GM21737 (cell line): ENCODE measurements around the gene EIF3C.
"Not testable (repeated sequence)": the region's sequence is repeated elsewhere in the genome, so short reads cannot be mapped to it uniquely, and the experiment has no call there.

Source experiments
- ATAC-seq: cut with Tn5 transposase; IDR thresholded peaks from one replicate; pipeline ENCODE4 v1.9.1; 2021; ENCODE audit warnings: mild to moderate bottlenecking, moderate library complexity; ENCODE audit not compliant: unreplicated experiment

EIF3C gene

DNA sequence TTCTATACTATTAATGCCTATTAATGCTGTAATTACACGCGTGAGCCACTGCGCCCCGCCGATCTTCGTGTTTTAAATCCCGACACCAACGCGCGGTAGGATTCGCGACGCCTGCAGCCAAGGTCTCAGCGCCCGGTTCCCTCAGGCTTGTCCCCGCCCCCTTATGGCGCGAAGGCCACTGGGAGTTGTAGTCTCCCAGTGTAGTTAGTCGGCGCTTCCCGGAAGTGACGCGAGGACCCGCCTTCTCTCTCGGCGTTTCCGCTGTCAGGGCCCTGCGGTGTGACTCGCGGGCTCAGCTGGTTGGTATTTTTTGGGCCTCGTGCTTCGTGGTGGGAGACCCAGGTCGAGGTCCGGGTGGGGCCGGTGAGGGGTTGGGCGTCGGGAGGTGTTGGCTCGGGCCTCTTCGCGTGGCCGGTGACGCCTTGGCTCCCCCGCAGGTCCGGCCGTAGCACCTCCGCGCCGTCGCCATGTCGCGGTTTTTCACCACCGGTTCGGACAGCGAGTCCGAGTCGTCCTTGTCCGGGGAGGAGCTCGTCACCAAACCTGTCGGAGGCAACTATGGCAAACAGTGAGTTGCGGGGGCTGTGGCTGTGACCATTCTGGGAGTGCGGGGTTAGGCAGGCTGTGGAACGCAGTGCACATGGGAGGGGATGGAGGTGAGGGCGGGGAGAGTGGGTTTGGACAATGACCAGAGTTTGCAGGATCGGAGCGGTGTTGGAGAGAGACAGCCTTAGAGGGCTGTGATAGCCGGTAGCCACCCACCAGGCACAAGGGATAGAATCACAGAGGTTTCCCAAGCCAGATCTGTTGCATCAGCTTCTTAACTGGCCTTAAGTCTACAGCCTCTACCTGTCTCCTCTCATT is at the start of gene EIF3C:
EIF3C (plus strand) TSS at position 245 of the 864 bp plus-strand sequence; CDS start at position 468, 223 bp downstream.
- peak; percentile 95 for ATAC-seq

DNA sequence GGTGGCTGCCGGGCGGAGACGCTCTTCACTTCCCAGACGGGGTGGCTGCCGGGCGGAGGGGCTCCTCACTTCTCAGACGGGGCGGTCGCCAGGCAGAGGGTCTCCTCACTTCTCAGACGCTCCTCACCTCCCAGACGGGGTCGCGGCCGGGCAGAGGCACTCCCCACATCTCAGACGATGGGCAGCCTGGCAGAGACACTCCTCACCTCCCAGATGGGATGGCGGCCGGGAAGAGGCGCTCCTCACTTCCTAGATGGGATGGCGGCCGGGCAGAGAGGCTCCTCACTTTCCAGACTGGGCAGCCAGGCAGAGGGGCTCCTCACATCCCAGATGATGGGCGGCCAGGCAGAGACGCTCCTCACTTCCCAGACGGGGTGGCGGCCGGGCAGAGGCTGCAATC is 45.0 kb upstream of the EIF3C start:
- ATAC-seq, result not testable (repeated sequence)

- not testable (repeated sequence) for ATAC-seq
Measured at GRCh38 chr16:28667480-28667879, 43.8 kb upstream of the EIF3C start.

- not testable (repeated sequence) for ATAC-seq
Measured at GRCh38 chr16:28668199-28668598, 43.1 kb upstream of the EIF3C start.

GRCh38 chr16:28688327-28688952 is 22.8 kb upstream of the EIF3C start:
- ATAC-seq, result peak; percentile 88

- not testable (repeated sequence) for ATAC-seq
Measured at GRCh38 chr16:28689425-28689824, 21.8 kb upstream of the EIF3C start.

GRCh38 chr16:28691722-28692121 is 19.5 kb upstream of the EIF3C start:
- not testable (repeated sequence) for ATAC-seq

DNA sequence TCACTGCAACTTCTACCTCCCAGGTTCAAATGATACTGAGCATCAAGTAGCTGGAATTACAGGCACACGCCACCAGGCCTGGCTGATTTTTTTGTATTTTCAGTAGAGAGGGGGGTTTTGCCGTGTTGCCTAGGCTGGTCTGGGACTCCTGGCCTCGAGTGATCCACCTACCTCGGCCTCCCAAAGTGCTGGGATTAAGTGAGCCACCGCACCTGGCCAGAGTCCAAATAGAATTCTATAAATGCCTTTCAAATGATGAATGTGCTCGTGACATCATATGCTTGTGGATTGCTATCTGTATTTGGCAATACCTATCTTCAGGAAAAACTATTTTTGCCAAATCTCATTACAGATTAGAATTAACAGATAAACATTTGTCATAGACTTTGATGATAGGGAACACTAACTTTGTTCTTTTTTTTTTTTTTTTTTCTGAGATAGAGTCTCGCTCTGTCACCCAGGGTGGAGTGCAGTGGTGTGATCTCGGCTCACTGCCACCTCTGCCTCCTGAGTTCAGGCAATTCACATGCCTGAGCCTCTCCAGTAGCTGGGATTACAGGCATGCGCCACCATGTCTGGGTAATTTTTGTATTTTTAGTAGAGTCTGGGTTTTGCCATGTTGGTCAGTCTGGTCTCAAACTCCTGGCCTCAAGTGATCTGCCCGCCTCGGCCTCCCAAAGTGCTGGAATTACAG is 17.9 kb upstream of the EIF3C start:
- not testable (repeated sequence) for ATAC-seq

- not testable (repeated sequence) for ATAC-seq
Measured at GRCh38 chr16:28699792-28700191, 11.5 kb upstream of the EIF3C start.

DNA sequence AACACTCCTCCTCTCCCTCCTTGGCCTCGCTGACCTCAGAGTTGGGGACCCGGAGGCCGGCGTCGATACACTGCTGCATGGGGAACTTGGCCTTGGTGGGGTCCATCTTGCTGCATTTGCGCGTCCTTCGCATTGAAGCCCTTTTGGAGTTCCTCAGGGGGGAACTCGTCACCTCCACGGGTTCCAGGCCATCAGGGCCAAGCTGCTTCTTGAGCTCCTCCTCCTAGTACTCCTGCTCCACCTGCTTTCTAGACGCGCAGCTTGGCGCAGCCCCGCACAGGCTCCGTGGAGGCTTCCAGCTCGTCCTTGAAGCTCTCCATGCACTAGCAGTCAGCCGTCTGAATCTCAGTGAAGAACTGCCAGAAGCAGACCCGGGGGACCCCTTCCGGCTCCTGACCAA is 10.9 kb upstream of the EIF3C start:
- not testable (repeated sequence) for ATAC-seq

GRCh38 chr16:28701384-28701783 is 9.9 kb upstream of the EIF3C start:
- ATAC-seq, result not testable (repeated sequence)

GRCh38 chr16:28704246-28704645 is 7.0 kb upstream of the EIF3C start:
- ATAC-seq, result not testable (repeated sequence)

- ATAC-seq, result not testable (repeated sequence)
Measured at GRCh38 chr16:28722852-28723650, 11.8 kb downstream of the EIF3C start.

GRCh38 chr16:28731253-28731652 is 20.0 kb downstream of the EIF3C start:
- ATAC-seq, result not testable (repeated sequence)

GRCh38 chr16:28732455-28733124 is 21.3 kb downstream of the EIF3C start:
- ATAC-seq, result not testable (repeated sequence)

GRCh38 chr16:28739787-28740186 is 28.5 kb downstream of the EIF3C start:
- ATAC-seq, result not testable (repeated sequence)

DNA sequence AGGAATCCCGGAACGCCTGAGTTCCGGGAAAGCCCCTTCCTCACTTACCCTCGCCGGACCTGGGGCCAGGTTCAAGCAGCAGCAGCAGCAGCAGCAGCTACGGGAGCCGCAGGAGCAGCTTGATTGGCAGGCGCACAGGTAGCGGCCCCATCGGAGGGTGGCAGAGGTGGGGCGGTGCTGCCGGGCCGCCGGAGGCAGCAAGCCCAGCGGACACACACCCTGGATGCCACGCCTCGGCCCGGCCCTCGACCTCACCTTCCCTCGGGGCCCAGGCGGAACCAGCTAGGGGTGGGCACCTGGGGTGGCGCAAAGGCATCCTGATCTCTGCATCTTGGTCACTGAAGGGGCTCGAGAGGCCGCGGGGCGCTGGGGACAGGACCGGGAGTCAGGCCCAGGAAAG is 29.4 kb downstream of the EIF3C start:
- ATAC-seq, result not testable (repeated sequence)

DNA sequence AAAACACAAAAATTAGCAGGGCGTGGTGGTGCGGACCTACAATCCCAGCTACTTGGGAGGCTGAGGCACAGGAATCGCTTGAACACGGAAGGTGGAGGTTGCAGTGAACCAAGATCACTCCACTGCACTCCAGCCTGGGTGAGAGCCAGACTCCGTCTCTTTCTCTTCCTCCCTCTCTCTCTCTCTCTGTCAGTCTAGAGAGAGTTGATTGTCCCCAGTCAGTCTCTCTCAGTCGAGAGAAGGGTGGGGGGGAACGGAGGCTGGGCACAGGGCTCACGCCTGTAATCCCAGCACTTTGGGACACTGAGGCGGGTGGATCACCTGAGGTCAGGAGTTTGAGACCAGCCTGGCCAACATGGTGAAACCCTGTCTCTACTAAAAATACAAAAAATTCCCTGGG is 30.0 kb downstream of the EIF3C start:
- ATAC-seq, result not testable (repeated sequence)

DNA sequence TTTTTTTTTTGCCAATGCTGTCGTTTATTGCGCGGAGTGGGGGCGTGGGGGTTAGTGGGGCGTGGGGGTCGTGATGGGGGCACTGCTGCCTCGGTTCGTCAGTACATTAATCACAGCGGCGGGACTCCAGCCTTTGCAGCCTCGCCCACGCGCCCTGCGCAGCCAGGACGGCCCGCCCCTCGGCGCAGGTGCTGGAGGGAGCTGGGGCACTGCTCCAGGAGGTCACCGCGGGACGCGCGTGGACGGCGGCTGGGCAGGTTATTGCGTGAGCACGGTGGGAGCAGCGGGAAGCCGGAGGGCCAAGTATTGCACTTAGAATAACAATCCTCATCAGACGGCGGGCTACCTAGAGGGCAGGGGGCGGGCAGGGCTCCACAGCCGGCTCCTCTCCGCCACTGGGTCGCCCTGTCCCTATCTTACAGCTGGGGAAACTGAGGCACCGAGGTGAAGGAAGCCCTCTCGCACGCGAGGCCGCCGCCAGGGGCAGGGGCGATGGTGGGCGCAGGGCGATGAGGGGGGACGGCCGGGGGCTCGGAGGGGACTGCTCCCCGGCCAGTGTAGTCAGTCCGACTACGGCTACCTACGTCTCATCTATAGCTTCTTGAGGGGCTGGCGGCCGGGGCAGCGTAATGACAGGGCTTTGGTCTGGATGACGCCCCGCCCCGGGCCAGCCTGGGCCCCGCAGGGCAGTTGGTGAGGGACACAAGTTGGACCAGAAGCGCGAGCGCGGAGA is 35.5 kb downstream of the EIF3C start:
- not testable (repeated sequence) for ATAC-seq
